IMR-90 (cell line): ENCODE measurements around the gene GRAMD2B.

ENCODE experiments used
- CEBPB ChIP-seq: IDR thresholded peaks from 2 replicates; pipeline ENCODE4 v1.6.1; 2012; ENCODE audit warnings: low read depth, low read length, improper control_type of control experiment
- CTCF ChIP-seq: conservative IDR thresholded peaks from 2 replicates; pipeline ENCODE4 v1.5.1; 2012; ENCODE audit warnings: mild to moderate bottlenecking, low read depth, low read length, improper control_type of control experiment
- ELK1 ChIP-seq: fragments of 150-350 bp; IDR thresholded peaks from 2 replicates; pipeline ENCODE4 v1.6.1; 2016; ENCODE audit warnings: low read depth, mild to moderate bottlenecking, low read length, moderate library complexity, borderline replicate concordance
- MAFK ChIP-seq: IDR thresholded peaks from 2 replicates; pipeline ENCODE4 v1.6.1; 2012; ENCODE audit warnings: low read depth, low read length, improper control_type of control experiment
- MXI1 ChIP-seq: IDR thresholded peaks from 2 replicates; pipeline ENCODE4 v1.6.1; 2012; ENCODE audit warnings: low read depth, mild to moderate bottlenecking, low read length, moderate library complexity, borderline replicate concordance
- NFE2L2 ChIP-seq: fragments of 150-350 bp; IDR thresholded peaks from 2 replicates; pipeline ENCODE4 v1.6.1; 2016; ENCODE audit warnings: low read depth, mild to moderate bottlenecking, low read length
- POLR2A ChIP-seq: IDR thresholded peaks from 2 replicates; pipeline ENCODE4 v1.6.1; 2012; ENCODE audit warnings: mild to moderate bottlenecking, low read depth, low read length
- RAD21 ChIP-seq: IDR thresholded peaks from 2 replicates; pipeline ENCODE4 v1.6.1; 2012; ENCODE audit warnings: low read length, improper control_type of control experiment
- RCOR1 ChIP-seq: IDR thresholded peaks from 2 replicates; pipeline ENCODE4 v1.6.1; 2012; ENCODE audit warnings: mild to moderate bottlenecking, low read length, improper control_type of control experiment; ENCODE audit not compliant: insufficient replicate concordance
- RFX5 ChIP-seq: IDR thresholded peaks from 2 replicates; pipeline ENCODE4 v1.8.0; 2012; ENCODE audit warnings: low read depth, mild to moderate bottlenecking, low read length, moderate library complexity
- SMC3 ChIP-seq: fragments of 150-350 bp; IDR thresholded peaks from 2 replicates; pipeline ENCODE4 v1.6.1; 2016; ENCODE audit warnings: low read depth, mild to moderate bottlenecking, antibody characterized with exemption, low read length, moderate library complexity
- USF2 ChIP-seq: fragments of 150-350 bp; IDR thresholded peaks from 2 replicates; pipeline ENCODE4 v1.6.1; 2017; ENCODE audit warnings: mild to moderate bottlenecking, antibody characterized with exemption, low read length, low read depth

- TF ChIP-seq POLR2A (no peak), SMC3 (no peak), CTCF (no peak), MAFK (no peak), NFE2L2 (no peak), RCOR1 (no peak), USF2 (no peak), RAD21 (no peak), RFX5 (no peak), MXI1 (no peak), ELK1 (no peak), CEBPB (no peak)
Measured at GRCh38 chr5:126480824-126481223, 57.6 kb downstream of the GRAMD2B start.
